ENCODE measurements around the gene GPR42. TPM values are rescaled to one million over a fixed set of nuclear protein-coding genes. Genes with fewer than 3 reads are reported as not detected.
A peak's percentile ranks its signal among the peaks of the same experiment; 100 is the strongest.
"Not testable (repeated sequence)": the region's sequence is repeated elsewhere in the genome, so short reads cannot be mapped to it uniquely, and the experiment has no call there.

The GPR42 gene
- total RNA-seq, 4 donors from 2014 or later: not detected

DNA sequence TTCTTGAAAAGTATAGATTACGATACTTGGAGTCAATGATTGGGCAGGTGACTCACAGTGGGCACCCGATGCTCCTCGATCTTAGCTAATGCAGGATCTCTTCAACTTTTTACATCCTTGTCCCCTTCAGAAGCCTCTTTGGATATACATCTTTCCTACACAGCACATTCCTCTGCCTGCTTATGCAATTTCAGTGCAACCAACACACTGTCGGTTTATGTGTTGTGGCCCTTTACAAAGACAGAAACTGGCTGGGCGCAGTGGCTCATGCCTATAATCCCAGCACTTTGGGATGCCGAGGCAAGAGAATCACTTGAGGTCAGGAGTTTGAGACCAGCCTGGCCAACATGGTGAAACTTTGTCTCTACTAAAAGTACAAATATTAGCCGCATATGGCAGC, 2.6 kb downstream of the GPR42 start:
- H3K4me3 ChIP-seq (ENCODE audit: low read depth, poor library complexity, severe bottlenecking): no peak overlapping the region

GRCh38 chr19:35374031-35374430, 3.2 kb downstream of the GPR42 start:
- H3K4me3 ChIP-seq (ENCODE audit: low read depth, poor library complexity, severe bottlenecking); DNase-seq (ENCODE audit: low spot score in 2 of 2); intact Hi-C loops (cut with DNase I; ENCODE audit: low total_unique reads): not testable (repeated sequence)

More for the DNA sequence above, 2.6 kb downstream of the GPR42 start:
- intact Hi-C loops (cut with DNase I; ENCODE audit: low total_unique reads): no loop called here
- TF ChIP-seq POLR2A (IDR thresholded peaks at IDR 0.05) (no peak), CTCF (IDR thresholded peaks at IDR 0.05) (no peak)
- 86 to 93% methylated on average over 7 of the region's 7 CpGs for WGBS, 2 donors
- peak in 1 of 2 donors; percentile 68 for DNase-seq (ENCODE audit: low spot score in 2 of 2)

GRCh38 chr19:35375505-35376307, 4.8 kb downstream of the GPR42 start:
- 74 to 80% methylated on average over 12 of the region's 12 CpGs for WGBS, 2 donors
- intact Hi-C loops (cut with DNase I; ENCODE audit: low total_unique reads): no loop called here
- DNase-seq (ENCODE audit: low spot score in 2 of 2): peak in 1 of 2 donors; percentile 48
- TF ChIP-seq CTCF (IDR thresholded peaks at IDR 0.05) (no peak), POLR2A (IDR thresholded peaks at IDR 0.05) (no peak)
- H3K4me3 ChIP-seq (ENCODE audit: low read depth, poor library complexity, severe bottlenecking): no peak overlapping the region

- intact Hi-C loops (cut with DNase I; ENCODE audit: low total_unique reads): no loop called here
- 47 to 50% methylated on average over 1 of the region's 1 CpG for WGBS, 2 donors
- no peak for TF ChIP-seq POLR2A (IDR thresholded peaks at IDR 0.05)
- no peak for TF ChIP-seq CTCF (IDR thresholded peaks at IDR 0.05)
- no peak overlapping the region for H3K4me3 ChIP-seq (ENCODE audit: low read depth, poor library complexity, severe bottlenecking)
- DNase-seq (ENCODE audit: low spot score in 2 of 2): no peak
These were observed 6.8 kb downstream of the GPR42 start for GRCh38 chr19:35377656-35378055.

DNA sequence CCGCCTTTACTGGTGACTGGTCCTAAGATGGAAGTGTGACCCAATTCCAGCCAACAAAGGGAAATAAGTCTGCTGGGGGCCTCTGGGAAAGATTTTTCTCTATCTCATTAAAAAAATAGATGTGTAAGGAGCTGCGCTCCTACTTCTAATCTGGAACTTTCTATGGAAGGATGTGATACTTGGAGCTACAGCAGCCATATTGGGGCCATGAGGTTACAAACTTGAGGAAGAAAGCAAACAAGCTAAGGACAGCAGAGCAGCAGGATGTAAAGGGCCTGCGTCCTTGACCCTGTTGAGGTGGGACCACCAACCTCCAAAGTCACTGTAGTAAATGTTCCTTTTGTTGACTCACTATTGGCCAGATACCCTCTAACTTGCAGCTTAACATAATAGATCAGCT, 7.5 kb downstream of the GPR42 start:
- WGBS, 2 donors: 96% methylated on average over 3 of the region's 3 CpGs
- no peak for TF ChIP-seq CTCF (IDR thresholded peaks at IDR 0.05)
- TF ChIP-seq POLR2A (IDR thresholded peaks at IDR 0.05): no peak
- H3K4me3 ChIP-seq (ENCODE audit: low read depth, poor library complexity, severe bottlenecking): no peak overlapping the region
- DNase-seq (ENCODE audit: low spot score in 2 of 2): peak in 1 of 2 donors; percentile 13
- intact Hi-C loops (cut with DNase I; ENCODE audit: low total_unique reads): no loop called here

DNA sequence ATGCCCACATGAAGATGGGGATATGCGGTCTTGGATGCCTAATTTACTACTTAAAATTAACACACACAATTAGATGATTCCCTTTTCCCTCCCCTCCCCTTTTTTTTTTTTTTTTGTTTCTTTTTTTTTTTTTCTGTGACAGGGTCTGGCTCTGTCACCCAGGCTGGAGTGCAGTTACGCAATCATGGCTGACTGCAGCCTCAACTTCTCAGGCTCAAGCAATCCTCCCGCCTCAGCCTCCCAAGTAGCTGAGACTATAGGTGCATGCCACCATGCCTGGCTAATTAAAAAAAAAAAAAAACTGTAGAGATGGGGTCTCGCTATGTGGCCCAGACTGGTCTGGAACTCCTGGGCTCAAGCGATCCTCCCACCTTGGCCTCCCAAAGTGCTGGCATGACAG, 8.7 kb downstream of the GPR42 start:
- H3K4me3 ChIP-seq (ENCODE audit: low read depth, poor library complexity, severe bottlenecking); intact Hi-C loops (cut with DNase I; ENCODE audit: low total_unique reads): not testable (repeated sequence)
- DNase-seq (ENCODE audit: low spot score in 2 of 2): peak in 1 of 2 donors; percentile 37
- WGBS, 2 donors: 93% methylated on average over 5 of the region's 5 CpGs

DNA sequence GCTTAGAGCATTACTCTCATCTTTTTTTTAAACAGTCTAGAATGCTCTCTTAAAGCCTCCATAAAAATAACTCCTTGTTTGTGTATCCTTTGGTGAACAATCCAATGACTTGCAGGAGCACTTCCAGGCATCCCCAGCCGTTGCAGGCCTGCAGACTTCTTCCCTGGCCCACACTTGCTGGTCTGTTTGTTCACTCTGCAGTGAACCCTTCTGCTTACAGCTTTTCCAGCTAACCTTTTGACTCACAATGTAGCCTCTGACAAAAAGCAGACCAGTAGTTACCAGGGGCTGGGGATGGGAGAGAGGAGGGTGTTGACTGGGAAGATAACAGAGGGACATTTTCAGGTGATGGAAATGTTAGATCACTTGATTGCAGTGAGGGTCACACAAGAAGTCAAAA, 9.1 kb downstream of the GPR42 start:
- intact Hi-C loops (cut with DNase I; ENCODE audit: low total_unique reads): no loop called here
- TF ChIP-seq CTCF (IDR thresholded peaks at IDR 0.05): no peak
- TF ChIP-seq POLR2A (IDR thresholded peaks at IDR 0.05): no peak
- WGBS, 2 donors: 40 to 69% methylated on average over 1 of the region's 1 CpG
- H3K4me3 ChIP-seq (ENCODE audit: low read depth, poor library complexity, severe bottlenecking): no peak overlapping the region
- DNase-seq (ENCODE audit: low spot score in 2 of 2): peak in 1 of 2 donors; percentile 39
